ENCODE results near the gene CHST13.

CHST13 gene

DNA sequence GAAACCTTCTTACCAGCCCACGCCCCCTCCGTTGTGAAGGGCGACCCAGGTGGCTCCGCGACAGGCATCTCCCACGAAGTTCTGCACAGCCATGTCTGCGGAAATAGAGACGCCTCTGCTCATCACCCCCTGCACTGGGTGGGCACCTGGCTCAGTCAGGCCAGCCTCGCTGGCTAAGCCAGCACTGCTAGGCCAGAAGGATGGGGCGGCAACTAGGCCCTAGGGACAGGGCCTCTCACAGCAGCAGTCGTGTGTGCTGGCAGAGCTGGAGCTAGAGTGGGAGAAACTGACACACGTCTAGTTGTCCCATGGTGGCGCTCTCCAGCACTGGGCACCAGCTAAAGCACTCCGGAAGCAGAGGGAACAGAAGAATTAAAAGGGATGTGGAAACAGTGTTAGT is 35.8 kb upstream of the CHST13 start:
- no peak for DNase-seq (ENCODE audit: low spot score)

DNA sequence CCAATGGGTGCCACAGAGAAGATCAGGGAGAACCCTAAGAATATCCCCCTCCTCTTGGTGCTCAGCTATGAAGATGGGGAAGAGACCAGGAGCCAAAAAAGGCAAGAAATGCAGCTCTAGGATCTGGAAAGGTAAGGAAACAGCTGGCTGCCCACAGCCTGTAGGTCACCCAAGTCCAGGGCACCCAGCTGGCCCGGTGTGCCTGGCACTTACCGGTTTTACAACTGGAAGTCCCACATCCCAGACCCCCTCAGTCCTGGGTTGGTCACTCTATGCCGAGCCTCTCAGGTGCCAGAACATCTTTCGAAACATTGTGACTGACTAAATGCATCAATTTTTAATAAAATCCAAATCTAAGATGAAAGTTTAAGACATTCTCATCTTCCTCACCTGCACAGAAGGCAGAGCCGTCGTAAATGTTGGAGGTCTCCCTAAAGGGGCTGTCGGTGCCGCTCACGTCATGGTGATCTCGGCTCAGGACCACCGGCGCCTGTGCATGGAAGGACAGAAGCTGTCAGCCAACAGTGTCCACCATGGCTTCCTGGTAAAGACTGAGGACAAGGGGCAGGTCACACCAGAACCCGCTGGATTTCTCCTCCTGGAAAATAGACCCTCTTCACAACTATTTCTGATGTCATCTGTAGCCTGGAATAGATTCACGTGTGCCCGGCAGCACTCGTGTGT is 34.9 kb upstream of the CHST13 start:
- no peak for DNase-seq (ENCODE audit: low spot score)

DNA sequence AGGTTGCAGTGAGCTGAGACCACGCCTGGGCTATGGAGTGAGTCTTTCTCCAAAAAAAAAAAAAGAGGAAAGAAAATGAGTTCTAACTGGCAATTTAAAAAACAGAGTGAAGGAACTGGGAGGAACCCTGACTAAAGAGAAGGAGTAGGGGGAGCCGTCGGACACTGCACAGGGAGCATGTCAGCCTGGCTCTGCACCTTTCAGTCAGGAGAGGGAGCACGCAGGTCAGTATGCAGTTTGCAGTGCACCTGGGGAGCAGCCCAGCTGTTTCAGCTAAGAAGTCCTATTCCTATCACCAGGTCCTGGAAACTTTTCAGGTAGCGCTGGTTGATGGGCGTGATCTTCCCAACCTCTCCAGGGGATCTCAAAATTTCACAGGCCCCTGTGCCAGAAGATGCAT is 33.3 kb upstream of the CHST13 start:
- no peak for DNase-seq (ENCODE audit: low spot score)

DNA sequence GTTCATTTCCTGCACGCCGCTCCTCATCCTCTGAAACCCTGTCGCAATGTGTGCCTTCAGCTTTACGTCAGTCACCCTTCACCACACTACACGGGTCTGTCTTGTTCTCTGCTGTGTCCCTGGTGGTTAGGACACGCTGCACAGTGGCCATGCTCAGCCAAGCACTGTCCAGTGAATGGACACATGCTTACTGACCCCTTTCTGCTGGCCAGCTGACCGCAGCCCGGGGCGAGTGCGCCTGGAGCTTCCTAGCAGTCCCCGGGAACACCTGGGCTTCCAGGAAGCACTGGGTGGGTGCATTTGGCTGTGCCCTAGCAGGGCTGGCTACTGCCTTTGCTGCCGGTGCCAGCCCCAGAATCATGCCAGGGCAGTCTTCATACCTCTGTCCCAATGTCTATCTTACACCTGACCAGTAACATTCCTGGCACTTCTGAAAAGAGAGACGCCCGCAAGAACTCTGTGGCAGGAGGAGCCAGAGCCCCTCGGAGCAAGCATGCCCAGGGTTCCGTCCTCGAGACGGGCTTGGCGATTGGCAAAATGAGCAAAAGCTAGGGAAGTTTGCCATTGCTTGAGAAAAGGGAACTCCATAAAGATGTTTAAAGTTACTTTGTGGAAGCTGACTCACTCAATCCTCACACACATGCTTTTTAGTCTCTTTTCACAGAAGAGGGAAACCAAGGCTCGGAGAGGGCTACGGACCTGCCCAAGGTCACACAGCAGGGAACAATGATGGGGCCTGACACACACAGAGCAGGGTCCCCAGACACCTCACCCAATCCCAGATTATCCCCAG is 32.5 kb upstream of the CHST13 start:
- DNase-seq (ENCODE audit: low spot score) = no peak

DNA sequence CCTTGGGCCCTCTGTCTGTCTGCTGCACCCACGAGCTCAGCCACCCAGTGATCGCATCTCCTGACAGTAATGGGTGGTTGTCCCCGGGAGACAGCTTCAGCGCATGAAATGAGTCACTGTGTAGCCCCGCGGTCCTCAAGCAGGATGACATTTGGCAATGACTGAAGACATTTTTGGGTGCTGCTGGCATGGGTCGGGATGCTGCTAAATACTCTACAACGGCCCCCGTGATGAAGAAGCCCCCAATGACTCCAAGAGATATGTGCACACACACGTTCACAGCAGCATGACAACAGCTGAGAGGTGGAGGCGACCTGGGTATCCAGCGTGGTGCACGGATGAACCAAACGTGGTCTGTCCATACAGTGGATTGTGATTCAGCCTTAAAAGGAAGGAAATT is 30.9 kb upstream of the CHST13 start:
- DNase-seq (ENCODE audit: low spot score) = no peak

DNA sequence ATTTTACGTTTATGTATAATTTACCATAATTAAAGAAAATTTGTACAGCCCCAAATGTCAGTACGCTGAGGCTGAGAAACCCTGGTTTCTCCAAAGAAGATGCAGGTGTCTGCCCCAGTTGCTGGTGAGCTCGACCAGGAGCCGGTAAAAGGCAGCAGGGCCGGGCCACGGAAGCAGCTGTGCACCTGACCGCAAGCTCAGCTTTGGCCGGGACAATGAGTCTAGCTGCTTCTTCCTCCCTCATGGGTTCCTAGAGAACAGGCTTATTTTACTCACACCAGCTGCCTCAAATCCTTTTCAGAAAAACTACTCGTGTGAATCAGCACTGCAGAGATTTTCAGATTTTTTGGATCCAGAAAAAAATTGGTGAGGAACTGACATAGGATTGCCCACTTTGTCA is 30.2 kb upstream of the CHST13 start:
- no peak for DNase-seq (ENCODE audit: low spot score)

DNA sequence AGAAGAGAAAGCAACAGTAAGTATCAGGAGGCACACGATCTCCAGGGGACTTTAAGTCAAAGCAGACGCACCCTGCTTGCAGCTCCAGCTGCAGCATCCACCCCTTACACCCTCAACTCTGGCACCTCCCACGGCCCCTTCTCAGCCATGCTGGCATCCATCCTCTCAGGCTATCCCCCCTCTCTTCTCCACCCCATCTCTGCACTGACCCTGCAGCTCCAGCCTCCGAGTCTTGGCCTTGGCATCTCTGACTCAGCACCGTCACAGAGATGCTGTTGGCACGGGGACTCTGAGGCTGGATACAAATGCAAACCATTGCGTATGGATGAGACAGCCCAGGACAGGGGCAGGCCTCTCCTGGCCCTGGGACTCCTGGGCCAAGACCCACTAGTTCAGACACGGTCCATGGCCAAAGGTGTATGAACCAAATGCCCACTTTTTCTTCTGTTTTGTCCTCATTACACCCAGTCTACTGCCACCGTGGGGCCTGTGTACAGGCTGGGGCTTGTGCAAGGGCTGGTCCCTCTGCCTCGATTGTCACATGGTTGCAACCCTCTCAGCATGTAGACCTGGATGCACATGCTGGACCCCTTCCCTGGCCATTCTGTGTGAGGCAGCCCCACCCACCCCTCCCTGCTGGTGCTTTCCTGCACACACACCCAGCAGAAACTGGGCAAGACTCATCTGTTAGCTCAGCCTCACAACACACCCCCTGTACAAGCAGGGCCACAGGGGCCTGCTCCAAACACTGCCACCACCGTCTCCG is 29.6 kb upstream of the CHST13 start:
- peak; percentile 58 for DNase-seq (ENCODE audit: low spot score)

DNA sequence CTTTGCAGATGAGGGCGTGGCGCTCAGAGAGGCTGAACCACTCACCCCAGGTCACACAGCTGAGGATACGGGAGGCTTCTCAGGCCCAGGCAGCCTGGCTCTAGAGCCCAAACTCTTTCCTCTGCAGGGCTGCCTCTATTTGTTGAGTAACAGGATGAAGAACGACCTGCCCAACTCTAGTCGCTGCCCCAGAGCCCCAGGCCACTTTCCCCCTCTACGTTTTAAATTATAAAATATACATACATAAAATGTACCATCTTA is 29.1 kb upstream of the CHST13 start:
- no peak for DNase-seq (ENCODE audit: low spot score)

DNA sequence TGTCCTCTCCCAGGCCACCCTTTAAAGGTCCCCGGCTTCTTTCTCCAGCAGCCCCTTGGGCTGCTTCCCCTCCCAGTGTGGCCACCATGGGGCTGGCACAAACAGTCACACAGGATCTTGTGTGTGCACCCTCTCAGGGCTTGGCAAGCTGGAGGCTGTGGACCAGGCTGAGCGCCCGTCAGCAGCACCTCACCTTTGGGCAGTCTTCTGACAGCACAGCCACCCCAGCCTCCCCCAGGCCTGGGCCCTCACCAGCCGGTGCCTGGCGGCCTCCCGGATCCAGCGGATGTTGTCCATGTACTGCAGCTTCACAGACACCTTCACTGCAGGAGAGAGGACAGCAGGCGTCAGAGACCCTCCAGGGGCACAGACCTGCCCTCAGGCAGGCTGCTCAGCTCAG is 28.2 kb upstream of the CHST13 start:
- no peak for DNase-seq (ENCODE audit: low spot score)

DNA sequence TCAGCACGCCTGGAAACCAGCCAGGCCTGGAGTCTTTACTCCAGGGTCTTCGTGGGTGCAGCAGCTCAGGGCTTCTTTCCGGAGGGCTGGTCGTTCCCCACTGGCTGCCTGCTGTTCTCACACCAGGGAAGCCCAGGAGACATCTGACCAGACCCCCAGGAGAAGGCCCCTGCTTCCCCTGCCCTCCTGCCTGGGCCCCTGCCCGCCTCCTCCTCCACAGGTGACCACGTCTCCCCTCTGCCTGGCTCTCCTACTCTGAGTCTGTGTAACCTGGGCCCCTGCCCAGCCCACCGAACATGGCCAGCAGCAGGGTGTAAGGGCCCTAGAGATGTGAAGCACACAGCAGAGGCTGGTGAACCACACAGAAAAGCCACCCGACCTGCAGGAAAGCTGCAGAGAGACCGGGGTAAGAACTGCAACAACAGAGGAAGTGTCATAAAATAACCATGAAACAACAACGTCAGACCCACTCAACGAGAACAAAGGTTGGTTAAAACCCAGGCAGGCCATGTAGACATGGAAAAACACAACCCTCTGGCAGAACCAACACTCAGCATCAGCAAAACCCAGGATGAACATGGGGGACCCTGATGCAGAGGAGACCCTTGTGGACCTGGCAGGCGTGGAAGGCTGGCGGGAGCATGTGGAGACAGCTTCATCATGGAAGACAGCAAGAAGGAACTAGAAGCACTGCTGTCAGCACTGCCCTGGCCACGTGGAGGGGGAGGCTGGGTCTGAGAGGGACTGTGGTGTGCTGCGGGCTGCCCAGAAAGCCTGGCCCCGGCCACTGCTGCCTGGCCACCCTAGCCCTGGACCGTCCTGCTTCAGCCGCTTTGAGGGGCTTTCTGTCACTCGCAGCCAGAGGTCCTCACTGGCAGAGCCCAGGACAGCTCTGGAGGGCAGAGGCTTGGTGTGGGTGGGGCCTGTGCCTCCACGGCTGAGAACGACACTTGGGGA is 26.8 kb upstream of the CHST13 start:
- DNase-seq (ENCODE audit: low spot score) = no peak

DNA sequence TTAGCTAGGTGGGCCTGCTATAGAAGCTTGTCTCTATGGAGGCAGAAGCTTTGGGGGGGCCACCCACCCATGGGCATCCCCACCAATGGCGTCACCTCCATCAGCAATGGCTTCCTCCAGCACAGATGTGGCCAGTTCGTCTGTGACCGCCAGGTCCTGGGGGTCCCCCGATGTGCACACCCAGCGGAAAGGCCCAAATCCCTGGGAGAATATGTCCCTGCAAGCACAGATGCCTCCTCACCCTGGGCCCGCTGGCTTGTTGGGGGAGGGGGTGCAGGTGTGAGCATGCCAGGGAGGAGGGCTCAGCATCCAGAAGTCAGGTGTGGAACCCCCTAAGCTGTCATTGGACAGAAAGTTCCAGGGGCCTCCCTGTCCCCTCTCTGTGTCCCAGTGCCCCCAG is 26.0 kb upstream of the CHST13 start:
- DNase-seq (ENCODE audit: low spot score) = no peak

DNA sequence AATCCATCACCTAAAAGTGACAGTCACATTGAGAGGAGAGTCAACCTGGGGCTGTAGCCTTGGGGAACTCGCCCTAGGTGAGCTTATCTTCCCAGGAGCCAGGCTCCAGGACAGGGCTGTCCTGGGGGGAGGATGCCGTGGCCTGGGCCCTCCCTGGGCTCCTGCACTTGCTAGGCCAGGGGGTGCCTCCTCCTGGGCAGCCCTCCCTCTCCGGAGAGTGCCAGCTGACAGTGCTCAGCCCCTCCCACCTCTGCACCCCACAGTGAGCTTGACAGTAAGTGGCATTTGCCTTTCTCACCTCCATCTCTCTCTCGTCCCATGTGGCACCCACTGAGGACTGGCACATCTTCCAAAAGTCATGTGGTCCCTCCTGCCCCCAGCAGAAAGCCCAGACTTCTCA is 25.5 kb upstream of the CHST13 start:
- DNase-seq (ENCODE audit: low spot score) = no peak

DNA sequence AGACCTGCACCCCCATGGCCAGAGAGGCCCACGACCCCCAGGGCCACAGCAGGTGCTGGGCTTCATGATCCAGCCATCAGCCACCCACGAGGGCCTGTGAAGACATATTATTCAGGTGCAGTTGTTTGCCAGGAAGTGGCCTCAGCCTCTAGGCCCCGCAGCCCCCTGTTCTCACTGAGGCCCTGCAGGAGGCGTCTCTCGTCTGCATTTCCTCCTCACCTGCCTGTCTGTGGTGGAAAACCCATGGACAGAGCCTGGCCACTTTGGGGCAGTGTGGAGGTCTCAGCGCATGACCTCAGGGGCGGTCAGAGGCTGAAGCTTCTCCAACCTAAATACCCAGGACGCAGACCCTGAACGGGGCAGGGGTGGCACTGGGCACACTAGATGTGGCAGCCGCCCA is 25.0 kb upstream of the CHST13 start:
- no peak for DNase-seq (ENCODE audit: low spot score)

DNA sequence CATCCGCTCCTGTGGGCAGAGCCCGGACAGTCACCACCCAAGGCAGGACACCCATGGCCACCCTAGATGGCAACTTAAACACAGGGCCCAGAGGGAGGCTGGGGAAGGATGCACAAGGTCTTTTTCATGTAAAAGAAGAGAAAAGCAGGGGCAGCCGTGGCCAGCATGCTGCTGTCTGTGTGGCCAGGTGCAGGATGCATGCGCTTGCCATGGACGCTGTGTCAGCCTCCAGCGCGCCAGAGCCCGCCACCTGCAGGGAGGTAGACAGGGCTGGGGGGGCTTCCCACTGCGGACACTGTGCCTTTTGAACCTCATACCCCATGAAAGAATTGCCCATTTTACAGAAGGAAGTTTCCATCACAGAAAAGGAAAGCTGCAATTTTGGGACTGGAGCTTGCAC is 24.6 kb upstream of the CHST13 start:
- DNase-seq (ENCODE audit: low spot score) = no peak

DNA sequence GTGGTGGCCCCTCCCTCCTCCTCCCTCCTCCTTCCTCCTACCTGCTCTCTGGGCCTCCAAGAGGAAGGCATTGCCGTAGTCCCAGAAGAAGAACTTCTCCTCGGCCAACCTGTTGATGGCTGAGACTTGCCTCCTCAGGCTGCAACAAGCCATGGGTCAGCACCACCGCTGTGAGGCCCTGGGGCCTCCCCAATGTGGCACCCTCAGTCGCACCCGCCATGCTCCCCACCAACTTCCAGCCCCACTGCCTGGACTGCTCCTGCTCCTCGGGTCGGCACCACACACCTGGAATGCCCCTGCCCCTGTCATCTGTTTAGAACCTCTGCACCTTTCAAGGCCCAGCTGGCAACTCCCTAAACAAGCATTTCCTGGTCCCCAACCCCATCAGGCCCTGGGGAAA is 23.9 kb upstream of the CHST13 start:
- DNase-seq (ENCODE audit: low spot score) = no peak

DNA sequence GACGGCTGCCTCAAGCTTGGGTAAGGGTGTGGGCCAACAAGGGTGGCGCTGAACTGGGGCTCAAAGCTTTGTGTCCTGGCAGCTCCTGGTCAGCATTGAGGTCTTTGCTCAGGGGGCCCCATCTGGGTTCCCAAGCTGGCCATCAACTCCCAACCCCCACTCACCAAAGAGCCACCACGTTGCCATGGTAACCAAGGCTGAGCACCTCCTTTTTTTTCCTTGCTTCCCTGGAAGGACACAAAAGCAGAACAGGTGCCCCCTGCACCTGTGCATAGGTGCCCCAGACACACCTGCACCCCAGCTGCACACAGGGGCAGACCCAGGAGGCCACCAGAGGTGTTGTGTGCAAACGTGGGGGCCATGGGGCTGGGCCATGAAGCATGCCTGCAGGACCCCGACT is 22.9 kb upstream of the CHST13 start:
- no peak for DNase-seq (ENCODE audit: low spot score)

DNA sequence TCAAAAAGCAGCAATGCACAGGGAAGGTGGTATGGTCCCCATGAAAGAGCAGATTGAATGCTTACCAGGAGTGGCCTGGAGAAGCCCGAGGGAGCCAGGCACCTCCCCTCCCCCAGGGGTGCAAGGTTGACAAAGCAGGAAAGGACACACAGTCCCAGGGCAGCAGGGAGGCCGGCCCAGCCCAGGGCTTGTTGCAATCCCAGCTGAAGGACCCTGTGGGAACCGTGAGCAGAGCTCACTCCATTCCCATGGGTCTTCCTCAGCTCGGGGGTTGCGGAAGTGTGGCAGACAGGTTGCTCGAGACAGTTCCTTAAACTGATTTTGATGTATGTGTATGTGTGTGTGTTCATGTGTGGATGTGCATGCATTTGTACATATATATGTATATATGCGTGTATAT is 22.2 kb upstream of the CHST13 start:
- DNase-seq (ENCODE audit: low spot score) = no peak

DNA sequence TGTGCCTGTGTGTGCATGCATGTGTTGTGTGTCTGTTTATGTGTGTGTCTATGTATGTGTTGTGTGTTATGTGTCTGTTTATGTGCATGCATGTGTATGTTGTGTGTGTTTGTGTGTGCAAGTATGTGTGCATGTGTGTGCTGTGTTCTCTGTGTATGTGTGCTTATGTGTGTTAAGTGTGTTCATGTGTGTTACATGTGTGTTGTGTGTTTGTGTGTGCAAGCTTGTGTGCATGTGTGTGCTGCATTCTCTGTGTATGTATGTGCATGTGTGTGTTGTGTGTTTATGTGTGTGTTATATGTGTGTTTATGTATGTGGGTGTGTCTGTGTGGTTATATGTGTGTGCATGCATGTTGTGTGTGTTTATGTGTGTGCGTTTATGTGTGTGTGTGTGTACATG is 21.3 kb upstream of the CHST13 start:
- no peak for DNase-seq (ENCODE audit: low spot score)

DNA sequence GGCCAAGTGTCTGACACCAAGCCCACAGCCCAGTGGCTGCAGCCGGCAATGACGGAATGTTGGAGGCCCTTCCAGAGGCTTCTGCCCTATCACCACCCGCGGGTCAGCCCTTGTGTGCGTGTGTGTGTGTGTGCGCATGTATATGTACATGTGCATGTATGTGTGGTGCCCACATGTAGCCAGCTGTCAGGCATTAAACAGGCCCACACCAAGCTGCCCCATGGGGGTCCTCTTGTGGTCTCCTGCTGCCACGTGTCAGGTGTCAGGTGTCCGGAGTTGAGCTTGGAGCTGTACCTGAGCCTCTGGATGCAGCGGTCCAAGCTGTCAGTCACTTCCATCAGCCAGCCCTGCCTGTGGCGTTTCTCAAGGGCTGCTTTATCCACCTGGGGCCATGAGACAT is 20.3 kb upstream of the CHST13 start:
- DNase-seq (ENCODE audit: low spot score) = no peak

DNA sequence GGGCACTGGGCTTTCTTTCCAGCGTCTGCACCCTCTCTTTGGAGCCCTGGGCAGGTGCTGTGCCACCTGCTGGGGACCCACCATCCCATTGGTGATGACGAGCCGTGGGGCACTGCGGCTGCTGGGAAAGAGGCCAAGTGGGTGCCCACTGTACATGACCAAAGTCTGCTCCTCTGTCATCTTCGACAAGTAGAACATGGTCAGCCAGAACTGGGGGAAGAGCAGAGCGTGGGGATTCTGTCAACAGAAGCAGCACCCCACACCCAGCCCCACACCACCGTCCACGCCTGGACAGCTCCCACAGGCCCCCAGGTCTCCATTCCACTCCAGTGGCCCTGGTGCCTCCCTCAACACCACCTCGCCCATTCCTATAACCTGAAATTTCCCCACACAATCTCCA is 16.1 kb upstream of the CHST13 start:
- DNase-seq (ENCODE audit: low spot score) = no peak

DNA sequence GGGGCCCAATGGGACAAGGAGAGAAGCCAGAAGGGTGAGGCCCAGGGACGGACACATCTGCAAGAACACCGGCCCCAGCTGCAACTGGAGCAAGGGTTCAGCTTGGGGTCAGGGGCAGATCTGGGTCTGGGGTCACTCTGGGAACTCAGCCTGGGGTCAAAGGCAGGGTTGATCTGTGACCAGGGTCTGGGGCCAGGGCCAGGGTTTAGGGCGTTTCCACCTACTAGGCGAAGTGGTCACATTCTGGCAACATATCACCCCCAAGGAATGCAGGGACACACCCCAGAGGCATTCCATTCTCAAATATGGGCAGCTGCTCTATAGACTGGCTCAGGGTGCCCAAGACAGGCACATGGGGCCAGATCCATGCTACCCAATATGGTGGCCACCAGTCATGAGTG is 15.4 kb upstream of the CHST13 start:
- DNase-seq (ENCODE audit: low spot score) = peak; percentile 70

DNA sequence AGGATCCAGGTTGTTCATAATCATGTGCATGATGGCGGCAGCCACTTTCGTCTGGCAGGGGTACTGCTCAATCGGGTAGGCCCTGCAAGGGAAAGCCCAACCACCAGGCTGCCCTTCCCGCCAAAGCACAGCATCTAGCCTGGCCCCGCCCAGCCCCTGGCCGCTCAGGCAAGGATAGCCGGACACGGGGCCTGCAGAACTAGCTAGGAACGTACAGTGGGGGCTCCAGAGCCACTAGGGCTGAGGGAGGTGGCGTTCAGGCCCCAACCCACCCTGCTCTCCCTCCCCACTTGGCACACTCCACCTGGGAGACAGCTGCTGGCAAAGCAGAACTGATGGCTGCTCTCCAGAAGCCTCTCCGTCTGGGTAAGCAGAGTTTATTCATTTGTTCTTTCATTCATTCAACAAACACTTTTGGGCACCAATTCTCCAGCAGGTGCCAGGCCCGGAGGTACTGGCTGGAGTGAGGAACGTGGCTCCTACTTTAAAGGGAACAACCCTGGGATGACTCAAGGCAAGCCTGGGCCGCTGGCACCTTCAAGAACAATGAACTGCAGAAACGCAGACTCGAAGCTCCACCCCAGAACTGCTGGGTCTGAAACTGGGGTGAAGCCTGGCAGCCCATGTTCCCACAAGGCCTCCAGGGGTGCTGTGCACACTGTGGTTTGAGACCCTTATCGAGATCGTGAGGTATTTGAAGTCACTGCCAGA is 14.2 kb upstream of the CHST13 start:
- DNase-seq (ENCODE audit: low spot score) = no peak
